Vagina (tissue), 2 donors: ENCODE results near the gene TNS3. TPM values are rescaled to one million over a fixed set of nuclear protein-coding genes. Genes with fewer than 3 reads are reported as not detected.

ENCODE experiments used
- DNase-seq, 2 donors: peaks; one replicate each; pipeline ENCODE4 v3.0.0-alpha.2; 2017; ENCODE audit errors: extremely low spot score in 2 of 2
- H3K27ac ChIP-seq: fragments of 200-600 bp; sonication (generic); one replicate; pipeline ENCODE4 v1.5.1; 2019
- H3K27me3 ChIP-seq: fragments of 200-600 bp; sonication (generic); one replicate; pipeline ENCODE4 v1.5.1; 2019
- H3K36me3 ChIP-seq, 2 donors: fragments of 200-600 bp; sonication (generic); one replicate each; pipeline ENCODE4 v1.5.1; 2017 to 2019
- H3K4me1 ChIP-seq: fragments of 200-600 bp; sonication (generic); one replicate; pipeline ENCODE4 v1.5.1; 2019
- H3K4me3 ChIP-seq, 2 donors: fragments of 200-600 bp; sonication (generic); 1 replicate in 1 of 2; 2 replicates in 1 of 2; pipeline ENCODE4 v1.5.1; 2016 to 2019
- H3K9me3 ChIP-seq: fragments of 200-600 bp; sonication (generic); one replicate; pipeline ENCODE4 v1.5.1; 2019
- POLR2A ChIP-seq, 2 donors: fragments of 450-650 bp; IDR thresholded peaks; one replicate each; pipeline ENCODE4 v1.6.1; 2017; ENCODE audit warnings: antibody characterized with exemption in 2 of 2, mild to moderate bottlenecking in 2 of 2, moderate library complexity in 2 of 2
- POLR2AphosphoS5 ChIP-seq, 2 donors: sonication (generic); formaldehyde crosslinking; IDR thresholded peaks; one replicate each; pipeline ENCODE4 v1.9.0; 2017; ENCODE audit warnings: antibody characterized with exemption in 2 of 2, mild to moderate bottlenecking in 2 of 2, low read depth in 1 of 2; ENCODE audit not compliant: insufficient read depth in 1 of 2
- intact Hi-C: fragments of 100-400 bp; cut with DNase I; formaldehyde crosslinking; loops from one replicate; pipeline ENCODE4 v1.15.1; 2023
- total RNA-seq: library from RNA; depleted of rRNA; stranded (reverse); fragments of >200 nt; gene quantifications from one replicate; pipeline ENCODE4 v1.2.3, GENCODE V29; 2016
- TF ChIP-seq, protein P1 (sequence below), 3 experiments: fragments of 450-650 bp in 2 of 3; fragments of 200-600 bp in 1 of 3; sonication (generic) in 1 of 3; IDR thresholded peaks; one replicate each; pipeline ENCODE4 v1.5.1; 2017 to 2019; ENCODE audit warnings: antibody characterized with exemption in 3 of 3, mild to moderate bottlenecking in 2 of 3, moderate library complexity in 2 of 3

Gene TNS3
- total RNA-seq, 1 donor from 2014 or later, result 36.8 TPM

DNA sequence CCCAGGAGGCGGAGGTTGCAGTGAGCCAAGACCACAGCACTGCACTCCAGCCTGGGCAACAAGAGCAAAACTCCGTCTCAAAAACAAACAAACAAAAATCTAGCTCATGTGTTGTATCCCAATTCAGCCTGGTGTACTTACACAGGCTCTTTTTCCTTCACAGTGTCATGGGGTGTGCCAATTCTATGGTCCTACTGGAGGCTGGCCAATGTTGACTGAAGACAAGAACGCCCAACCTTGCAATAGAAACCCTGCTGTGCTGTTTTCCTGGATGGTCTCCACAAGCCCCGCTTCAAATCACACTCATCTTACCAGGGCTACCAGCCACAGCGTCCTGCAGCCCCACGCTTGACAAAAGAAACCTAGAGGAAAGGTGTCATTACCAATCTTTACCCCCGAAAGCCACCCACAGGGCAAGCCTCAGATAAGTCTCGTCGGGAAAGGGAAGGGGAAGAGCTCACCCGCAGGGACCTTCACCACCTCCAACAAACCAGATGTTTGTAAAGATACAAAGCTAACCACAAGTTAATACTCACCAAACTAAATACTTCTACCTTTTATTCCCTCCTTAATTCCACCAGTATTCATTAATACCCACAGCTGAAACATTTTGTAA lies 64.8 kb downstream of the TNS3 start:
- Histone ChIP-seq H3K4me3 (no peak overlapping the region), H3K9me3 (no peaks in the 10 kb centered on the region)

DNA sequence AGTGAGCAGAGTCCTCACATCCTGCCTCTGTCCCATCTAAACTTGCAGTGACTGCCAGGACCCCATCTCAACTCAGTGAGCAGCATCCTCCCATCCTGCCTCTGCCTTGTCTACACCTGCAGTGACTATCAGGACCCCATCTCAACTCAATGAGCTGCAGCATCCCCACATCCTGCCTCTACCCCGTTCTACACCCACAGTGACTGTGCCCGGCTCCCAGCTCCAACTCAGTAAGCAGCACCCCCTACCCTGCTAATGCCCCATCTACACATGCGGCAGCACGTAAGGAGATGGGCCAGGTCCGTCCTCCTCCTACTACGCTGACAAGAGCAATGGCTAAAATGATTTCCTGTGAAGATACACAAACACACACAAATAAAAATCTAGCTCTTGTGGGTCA lies 65.5 kb downstream of the TNS3 start:
- TF ChIP-seq, protein P1, sequence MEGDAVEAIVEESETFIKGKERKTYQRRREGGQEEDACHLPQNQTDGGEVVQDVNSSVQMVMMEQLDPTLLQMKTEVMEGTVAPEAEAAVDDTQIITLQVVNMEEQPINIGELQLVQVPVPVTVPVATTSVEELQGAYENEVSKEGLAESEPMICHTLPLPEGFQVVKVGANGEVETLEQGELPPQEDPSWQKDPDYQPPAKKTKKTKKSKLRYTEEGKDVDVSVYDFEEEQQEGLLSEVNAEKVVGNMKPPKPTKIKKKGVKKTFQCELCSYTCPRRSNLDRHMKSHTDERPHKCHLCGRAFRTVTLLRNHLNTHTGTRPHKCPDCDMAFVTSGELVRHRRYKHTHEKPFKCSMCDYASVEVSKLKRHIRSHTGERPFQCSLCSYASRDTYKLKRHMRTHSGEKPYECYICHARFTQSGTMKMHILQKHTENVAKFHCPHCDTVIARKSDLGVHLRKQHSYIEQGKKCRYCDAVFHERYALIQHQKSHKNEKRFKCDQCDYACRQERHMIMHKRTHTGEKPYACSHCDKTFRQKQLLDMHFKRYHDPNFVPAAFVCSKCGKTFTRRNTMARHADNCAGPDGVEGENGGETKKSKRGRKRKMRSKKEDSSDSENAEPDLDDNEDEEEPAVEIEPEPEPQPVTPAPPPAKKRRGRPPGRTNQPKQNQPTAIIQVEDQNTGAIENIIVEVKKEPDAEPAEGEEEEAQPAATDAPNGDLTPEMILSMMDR (IDR thresholded peaks at IDR 0.05), result no peak
- TF ChIP-seq POLR2AphosphoS5 (IDR thresholded peaks at IDR 0.05; ENCODE audit: insufficient read depth in 1 of 2, low read depth in 1 of 2) (no peak), POLR2A (IDR thresholded peaks at IDR 0.05) (no peak)
- Histone ChIP-seq H3K9me3 (no peaks in the 10 kb centered on the region), H3K36me3 (no peaks in the 10 kb centered on the region), H3K27ac (no peak overlapping the region), H3K4me1 (peaks cover 42% of the 10 kb centered on the region), H3K27me3 (no peaks in the 10 kb centered on the region), H3K4me3 (no peak overlapping the region)
- no peak for DNase-seq
- intact Hi-C loops, result no loop called here

More for the DNA sequence above, 64.8 kb downstream of the TNS3 start:
- intact Hi-C loops, result no loop called here
- DNase-seq, result no peak
- Histone ChIP-seq H3K36me3 (no peaks in the 10 kb centered on the region), H3K27ac (no peak overlapping the region), H3K4me1 (peaks cover 49% of the 10 kb centered on the region), H3K27me3 (no peaks in the 10 kb centered on the region)
- TF ChIP-seq, protein P1 (IDR thresholded peaks at IDR 0.05), result no peak
- TF ChIP-seq POLR2A (IDR thresholded peaks at IDR 0.05) (no peak), POLR2AphosphoS5 (IDR thresholded peaks at IDR 0.05; ENCODE audit: insufficient read depth in 1 of 2, low read depth in 1 of 2) (no peak)

DNA sequence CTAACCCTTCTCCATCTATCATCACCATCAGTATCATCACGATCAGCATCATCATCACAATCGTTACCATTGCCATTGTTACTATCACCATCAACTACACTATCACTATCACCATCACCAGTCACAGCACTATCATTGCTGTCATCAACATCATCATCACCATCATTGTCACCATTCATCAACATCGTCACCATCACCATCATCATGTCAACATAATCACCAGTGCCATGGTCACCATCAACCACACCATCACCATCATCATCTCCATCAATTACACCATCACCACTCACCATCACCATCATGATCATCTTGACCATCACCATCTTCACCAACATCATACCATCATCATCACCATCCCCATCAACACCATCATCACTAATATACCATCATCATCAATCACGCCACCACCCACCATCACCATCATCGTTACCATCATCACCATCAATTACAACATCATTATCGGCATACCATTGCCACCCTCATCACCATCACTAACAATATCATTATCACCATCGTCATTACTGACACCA lies 66.5 kb downstream of the TNS3 start:
- Histone ChIP-seq H3K4me1 (peaks cover 32% of the 10 kb centered on the region), H3K27ac (no peak overlapping the region), H3K9me3 (no peaks in the 10 kb centered on the region), H3K4me3 (no peak overlapping the region), H3K27me3 (no peaks in the 10 kb centered on the region), H3K36me3 (no peaks in the 10 kb centered on the region)
- TF ChIP-seq POLR2A (IDR thresholded peaks at IDR 0.05) (no peak), POLR2AphosphoS5 (IDR thresholded peaks at IDR 0.05; ENCODE audit: insufficient read depth in 1 of 2, low read depth in 1 of 2) (no peak)
- TF ChIP-seq, protein P1 (IDR thresholded peaks at IDR 0.05), result no peak
- intact Hi-C loops, result no loop called here
- no peak for DNase-seq

DNA sequence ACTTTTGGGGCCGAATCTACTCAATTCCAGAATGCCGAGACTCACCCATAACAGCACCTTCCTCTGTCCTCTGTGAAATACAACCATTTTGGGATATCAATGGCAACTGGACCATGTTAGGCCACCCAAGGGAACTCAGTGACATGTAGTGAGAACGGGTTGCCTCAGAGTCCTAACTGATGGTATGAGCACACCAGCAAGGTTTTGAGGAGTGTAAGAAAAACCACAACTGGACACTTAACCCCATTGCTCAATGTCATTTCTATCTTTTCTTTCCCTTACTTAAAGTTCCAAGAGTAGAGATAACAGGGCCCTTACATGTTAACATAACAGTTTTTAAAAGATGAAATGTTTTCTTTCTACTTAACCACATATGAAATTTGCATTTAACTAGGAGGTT lies 67.1 kb downstream of the TNS3 start:
- no peak overlapping the region for H3K27ac ChIP-seq
- intact Hi-C loops, result no loop called here
- H3K9me3 ChIP-seq, result no peaks in the 10 kb centered on the region
- peaks cover 32% of the 10 kb centered on the region for H3K4me1 ChIP-seq
- no peaks in the 10 kb centered on the region for H3K27me3 ChIP-seq
- no peak overlapping the region for H3K4me3 ChIP-seq
- no peak for TF ChIP-seq POLR2AphosphoS5 (IDR thresholded peaks at IDR 0.05; ENCODE audit: insufficient read depth in 1 of 2, low read depth in 1 of 2)
- TF ChIP-seq, protein P1 (IDR thresholded peaks at IDR 0.05), result no peak
- no peak for TF ChIP-seq POLR2A (IDR thresholded peaks at IDR 0.05)
- no peak for DNase-seq
- no peaks in the 10 kb centered on the region for H3K36me3 ChIP-seq

DNA sequence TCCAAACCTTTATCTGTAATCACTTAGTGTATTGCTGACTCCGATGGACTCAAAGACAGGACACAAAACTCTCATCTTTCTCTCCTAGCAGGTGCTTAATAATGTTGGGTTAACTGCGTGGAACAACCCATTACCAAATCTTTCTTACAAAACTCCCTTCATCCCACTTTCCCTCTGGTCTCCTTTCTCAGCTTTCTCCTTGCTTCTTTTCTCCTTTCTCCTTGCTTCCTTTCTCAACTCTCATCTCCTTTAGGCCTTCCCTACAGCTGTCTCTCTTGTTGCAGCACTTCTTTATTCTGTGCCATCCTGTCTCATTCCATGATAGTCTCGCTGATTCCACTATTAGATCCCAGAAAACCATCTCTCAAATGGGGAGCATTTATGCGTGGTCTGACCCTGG lies 67.5 kb downstream of the TNS3 start:
- DNase-seq, result no peak
- intact Hi-C loops, result no loop called here
- no peaks in the 10 kb centered on the region for H3K9me3 ChIP-seq
- no peak overlapping the region for H3K4me3 ChIP-seq
- no peaks in the 10 kb centered on the region for H3K36me3 ChIP-seq
- TF ChIP-seq, protein P1 (IDR thresholded peaks at IDR 0.05), result no peak
- no peak for TF ChIP-seq POLR2A (IDR thresholded peaks at IDR 0.05)
- TF ChIP-seq POLR2AphosphoS5 (IDR thresholded peaks at IDR 0.05; ENCODE audit: insufficient read depth in 1 of 2, low read depth in 1 of 2), result no peak
- H3K27me3 ChIP-seq, result no peaks in the 10 kb centered on the region
- peak overlapping the region; percentile 30 for H3K27ac ChIP-seq
- H3K4me1 ChIP-seq, result peaks cover 30% of the 10 kb centered on the region
